ENCODE measurements around the gene MARCHF10. TPM values are rescaled to one million over a fixed set of nuclear protein-coding genes. Genes with fewer than 3 reads are reported as not detected.

Gene MARCHF10
- total and polyA plus RNA-seq, 2 of the 4 experiments (the other 2 are of a cell fraction): 0.18 to 0.74 TPM

DNA sequence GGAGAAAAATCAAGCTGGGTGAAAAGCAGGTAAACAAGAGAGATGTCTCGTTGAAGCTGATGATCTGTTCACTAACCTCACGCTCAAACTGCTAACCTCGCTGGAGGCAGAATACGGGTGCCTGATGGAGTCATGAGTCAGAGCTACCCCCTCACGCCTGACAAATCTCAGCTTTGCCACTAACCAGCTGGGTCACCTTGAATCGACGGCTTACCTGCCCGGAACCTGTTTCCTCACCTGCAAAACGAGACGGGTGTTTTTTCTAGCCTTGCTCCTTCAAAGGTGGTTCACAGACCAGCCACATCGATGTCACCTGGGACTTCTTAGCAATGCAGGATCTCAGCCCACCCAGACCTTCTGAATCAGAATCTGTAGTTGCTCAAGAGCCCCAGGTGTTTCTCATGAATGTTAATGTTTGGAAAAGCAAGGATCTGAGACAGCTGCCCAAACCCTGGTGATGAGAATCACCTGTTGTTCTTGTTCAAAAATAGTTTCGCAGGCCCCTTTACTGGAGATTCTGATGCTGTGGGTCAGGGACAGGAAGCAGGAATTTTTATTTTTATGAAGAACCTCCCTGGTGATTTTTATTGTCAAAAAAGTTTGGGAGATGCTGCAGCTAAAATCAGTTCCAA lies 56.9 kb downstream of the MARCHF10 start:
- H3K27ac ChIP-seq (ENCODE audit: insufficient read depth, low read length): no peak overlapping the region
- WGBS, 2 experiments (ENCODE audit: extremely low coverage in 2 of 2, insufficient read length in 1 of 2): 46% methylated on average over 6 of the region's 12 CpGs; no CpG with 5 or more reads in 1 of the 2 experiments
- H3K4me1 ChIP-seq (ENCODE audit: control insufficient read depth, insufficient read depth, low read length): peaks cover 11% of the 10 kb centered on the region
- H3K4ac ChIP-seq (ENCODE audit: low read depth, low read length): 0 out of 2 replicates have a peak overlapping the region, but pooled peaks have one; percentile 4
- no peak overlapping the region for H3K14ac ChIP-seq (replicated peaks; ENCODE audit: low read depth, low read length)
- H3K4me2 ChIP-seq (ENCODE audit: low read depth, low read length): no peak overlapping the region
- 0 out of 2 replicates have a peak overlapping the region, but pooled peaks have one; percentile 44 for H2AK5ac ChIP-seq (ENCODE audit: low read depth, low read length)
- BruUV-seq (replicated peaks): no TSS peak
- no peaks in the 10 kb centered on the region for H3K27me3 ChIP-seq (ENCODE audit: control insufficient read depth, insufficient read depth, low read length)
- no peaks in the 10 kb centered on the region for H3K79me1 ChIP-seq (ENCODE audit: low read depth in 1 of 2, low read length in 2 of 2)
- dilution Hi-C loops (cut with HindIII; ENCODE audit: low sequenced_read_pairs, unreplicated experiment) (no loop called here), intact Hi-C loops (cut with micrococcal nuclease) (no loop called here), in situ Hi-C loops (cut with MboI; ENCODE audit: low sequenced_read_pairs) (no loop called here)
- no peak for ATAC-seq (ENCODE audit: low read depth)
- H3K18ac ChIP-seq (ENCODE audit: low read depth, low read length): no peak overlapping the region; the same call in 1 of the 2 replicates
- CTCF ChIA-PET: no interaction called here
- peak overlapping the region; percentile 3; the same call in 1 of the 2 replicates for H2BK20ac ChIP-seq (ENCODE audit: low read depth, low read length)
- H3K4me3 ChIP-seq (ENCODE audit: insufficient read depth, low read depth, low read length): no peak overlapping the region
- H3K9me3 ChIP-seq (ENCODE audit: control insufficient read depth, insufficient read depth, low read length): no peaks in the 10 kb centered on the region
- H2BK120ac ChIP-seq (ENCODE audit: low read depth, low read length): no peak overlapping the region
- peak overlapping the region in 1 of 2 experiments; percentile 22; a peak in 1 of 4 replicates for H4K8ac ChIP-seq (ENCODE audit: low read depth in 2 of 2, low read length in 2 of 2)
- H4K20me1 ChIP-seq (ENCODE audit: insufficient read depth, low read length): no peaks in the 10 kb centered on the region
- no peak overlapping the region for H3K23ac ChIP-seq (ENCODE audit: low read depth, low read length)
- no peak overlapping the region for H4K5ac ChIP-seq (ENCODE audit: low read depth, low read length)
- no peak overlapping the region for H3K56ac ChIP-seq (ENCODE audit: extremely low read depth, insufficient read depth, low read length)
- H2AFZ ChIP-seq (replicated peaks; ENCODE audit: low read length, poor library complexity): peak overlapping the region; percentile 80
- H3K36me3 ChIP-seq (ENCODE audit: control insufficient read depth, insufficient read depth, low read length): no peaks in the 10 kb centered on the region
- peak overlapping the region; percentile 42; the same call in 1 of the 2 replicates for H4K91ac ChIP-seq (ENCODE audit: insufficient read depth, low read depth, low read length)
- DNase-seq: peak; percentile 24
- no peak overlapping the region for H3K9ac ChIP-seq (ENCODE audit: low read depth, low read length)
- POLR2A ChIA-PET (ENCODE audit: unreplicated experiment): no interaction called here
- peak overlapping the region; percentile 56; the same call in 1 of the 3 replicates for H2BK15ac ChIP-seq (ENCODE audit: low read depth, low read length)
- 0 out of 2 replicates have a peak, but pooled peaks cover 3% of the 10 kb centered on the region for H3K9me1 ChIP-seq (ENCODE audit: insufficient read depth, low read length)
- H2BK5ac ChIP-seq (ENCODE audit: low read depth, low read length, poor library complexity, severe bottlenecking): no peak overlapping the region
- H2AK9ac ChIP-seq (replicated peaks; ENCODE audit: low read depth, low read length, poor library complexity): peak overlapping the region; percentile 19
- TF ChIP-seq, protein P1, sequence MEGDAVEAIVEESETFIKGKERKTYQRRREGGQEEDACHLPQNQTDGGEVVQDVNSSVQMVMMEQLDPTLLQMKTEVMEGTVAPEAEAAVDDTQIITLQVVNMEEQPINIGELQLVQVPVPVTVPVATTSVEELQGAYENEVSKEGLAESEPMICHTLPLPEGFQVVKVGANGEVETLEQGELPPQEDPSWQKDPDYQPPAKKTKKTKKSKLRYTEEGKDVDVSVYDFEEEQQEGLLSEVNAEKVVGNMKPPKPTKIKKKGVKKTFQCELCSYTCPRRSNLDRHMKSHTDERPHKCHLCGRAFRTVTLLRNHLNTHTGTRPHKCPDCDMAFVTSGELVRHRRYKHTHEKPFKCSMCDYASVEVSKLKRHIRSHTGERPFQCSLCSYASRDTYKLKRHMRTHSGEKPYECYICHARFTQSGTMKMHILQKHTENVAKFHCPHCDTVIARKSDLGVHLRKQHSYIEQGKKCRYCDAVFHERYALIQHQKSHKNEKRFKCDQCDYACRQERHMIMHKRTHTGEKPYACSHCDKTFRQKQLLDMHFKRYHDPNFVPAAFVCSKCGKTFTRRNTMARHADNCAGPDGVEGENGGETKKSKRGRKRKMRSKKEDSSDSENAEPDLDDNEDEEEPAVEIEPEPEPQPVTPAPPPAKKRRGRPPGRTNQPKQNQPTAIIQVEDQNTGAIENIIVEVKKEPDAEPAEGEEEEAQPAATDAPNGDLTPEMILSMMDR (conservative IDR thresholded peaks at IDR 0.05; ENCODE audit: low read depth, low read length): no peak
- TF ChIP-seq MAZ (IDR thresholded peaks at IDR 0.05; ENCODE audit: borderline replicate concordance, low read depth, low read length) (no peak), MAFK (IDR thresholded peaks at IDR 0.05; ENCODE audit: low read depth, low read length) (no peak), RFX5 (IDR thresholded peaks at IDR 0.05; ENCODE audit: low read depth, low read length) (no peak), RAD21 (IDR thresholded peaks at IDR 0.05; ENCODE audit: low read length) (no peak), POLR2A (IDR thresholded peaks at IDR 0.05; ENCODE audit: low read depth, low read length) (no peak), BHLHE40 (IDR thresholded peaks at IDR 0.05; ENCODE audit: low read depth, low read length) (no peak), CHD1 (IDR thresholded peaks at IDR 0.05; ENCODE audit: low read depth, low read length) (no peak), FOS (IDR thresholded peaks at IDR 0.05; ENCODE audit: low read depth, low read length) (no peak), RCOR1 (IDR thresholded peaks at IDR 0.05; ENCODE audit: insufficient replicate concordance, low read length) (no peak)
- TF ChIP-seq, protein P2, sequence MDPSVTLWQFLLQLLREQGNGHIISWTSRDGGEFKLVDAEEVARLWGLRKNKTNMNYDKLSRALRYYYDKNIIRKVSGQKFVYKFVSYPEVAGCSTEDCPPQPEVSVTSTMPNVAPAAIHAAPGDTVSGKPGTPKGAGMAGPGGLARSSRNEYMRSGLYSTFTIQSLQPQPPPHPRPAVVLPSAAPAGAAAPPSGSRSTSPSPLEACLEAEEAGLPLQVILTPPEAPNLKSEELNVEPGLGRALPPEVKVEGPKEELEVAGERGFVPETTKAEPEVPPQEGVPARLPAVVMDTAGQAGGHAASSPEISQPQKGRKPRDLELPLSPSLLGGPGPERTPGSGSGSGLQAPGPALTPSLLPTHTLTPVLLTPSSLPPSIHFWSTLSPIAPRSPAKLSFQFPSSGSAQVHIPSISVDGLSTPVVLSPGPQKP (IDR thresholded peaks at IDR 0.05; ENCODE audit: borderline replicate concordance, low read depth, low read length): no peak
- TF ChIP-seq, protein P3, sequence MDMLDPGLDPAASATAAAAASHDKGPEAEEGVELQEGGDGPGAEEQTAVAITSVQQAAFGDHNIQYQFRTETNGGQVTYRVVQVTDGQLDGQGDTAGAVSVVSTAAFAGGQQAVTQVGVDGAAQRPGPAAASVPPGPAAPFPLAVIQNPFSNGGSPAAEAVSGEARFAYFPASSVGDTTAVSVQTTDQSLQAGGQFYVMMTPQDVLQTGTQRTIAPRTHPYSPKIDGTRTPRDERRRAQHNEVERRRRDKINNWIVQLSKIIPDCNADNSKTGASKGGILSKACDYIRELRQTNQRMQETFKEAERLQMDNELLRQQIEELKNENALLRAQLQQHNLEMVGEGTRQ (IDR thresholded peaks at IDR 0.05; ENCODE audit: low read depth, low read length): no peak

All from IMR-90 (cell line).